Esophagus squamous epithelium (tissue), 5 donors: ENCODE results near the gene MAD1L1. TPM values are rescaled to one million over a fixed set of nuclear protein-coding genes. Genes with fewer than 3 reads are reported as not detected.

Source experiments
- DNase-seq: peaks from one replicate; lab custom pipeline; 2025; lab: John Stamatoyannopoulos, UW
- H3K27ac ChIP-seq, 4 donors: fragments of 200-600 bp; sonication (generic); one replicate each; pipeline ENCODE4 v1.5.1; 2016 to 2019; ENCODE audit warnings: mild to moderate bottlenecking in 1 of 4
- H3K27me3 ChIP-seq, 4 donors: fragments of 200-600 bp; sonication (generic); 1 replicate in 3 of 4; 2 replicates in 1 of 4; pipeline versions ENCODE4 v1.5.1 to v1.6.0; 2017 to 2021; ENCODE audit warnings: antibody characterized with exemption in 1 of 4
- H3K36me3 ChIP-seq, 3 donors: fragments of 200-600 bp; sonication (generic); one replicate each; pipeline ENCODE4 v1.5.1; 2016 to 2019
- H3K4me1 ChIP-seq, 3 donors: fragments of 200-600 bp; sonication (generic); one replicate each; pipeline ENCODE4 v1.5.1; 2017 to 2019
- H3K4me3 ChIP-seq, 4 donors: fragments of 200-600 bp; sonication (generic); 1 replicate in 3 of 4; 2 replicates in 1 of 4; pipeline ENCODE4 v1.5.1; 2016 to 2019; ENCODE audit warnings: mild to moderate bottlenecking in 2 of 4, moderate library complexity in 1 of 4
- H3K9me3 ChIP-seq, 3 donors: fragments of 200-600 bp; sonication (generic); one replicate each; pipeline ENCODE4 v1.5.1; 2016 to 2019
- POLR2A ChIP-seq, 4 donors: fragments of 450-650 bp; IDR thresholded peaks; one replicate each; pipeline ENCODE4 v1.6.1; 2017; ENCODE audit warnings: antibody characterized with exemption in 4 of 4, mild to moderate bottlenecking in 4 of 4, moderate library complexity in 3 of 4
- WGBS, 2 donors: methylation state at CpG; one replicate each; pipeline ENCODE4 v1.1.5; 2018; 5-methylcytosine and 5-hydroxymethylcytosine counted together
- intact Hi-C: fragments of 100-400 bp; cut with DNase I; formaldehyde crosslinking; loops from one replicate; pipeline ENCODE4 v1.15.0; 2022
- total RNA-seq, 4 donors: library from RNA; depleted of rRNA; stranded (reverse); fragments of >200 nt; gene quantifications; one replicate each; pipeline ENCODE4 v1.1.0, GENCODE V29; 2016
- TF ChIP-seq, protein P1 (sequence below), 6 experiments: fragments of 450-650 bp in 4 of 6; fragments of 200-600 bp in 2 of 6; sonication (generic) in 2 of 6; IDR thresholded peaks; one replicate each; pipeline ENCODE4 v1.5.1; 2016 to 2019; ENCODE audit warnings: antibody characterized with exemption in 6 of 6, mild to moderate bottlenecking in 4 of 6, moderate library complexity in 4 of 6
- donor health status: DM: yes; HTN: yes; CAD: no.

Gene MAD1L1
- total RNA-seq, 4 donors from 2014 or later, result 16.6 to 40.4 (median 30.2) TPM

DNA sequence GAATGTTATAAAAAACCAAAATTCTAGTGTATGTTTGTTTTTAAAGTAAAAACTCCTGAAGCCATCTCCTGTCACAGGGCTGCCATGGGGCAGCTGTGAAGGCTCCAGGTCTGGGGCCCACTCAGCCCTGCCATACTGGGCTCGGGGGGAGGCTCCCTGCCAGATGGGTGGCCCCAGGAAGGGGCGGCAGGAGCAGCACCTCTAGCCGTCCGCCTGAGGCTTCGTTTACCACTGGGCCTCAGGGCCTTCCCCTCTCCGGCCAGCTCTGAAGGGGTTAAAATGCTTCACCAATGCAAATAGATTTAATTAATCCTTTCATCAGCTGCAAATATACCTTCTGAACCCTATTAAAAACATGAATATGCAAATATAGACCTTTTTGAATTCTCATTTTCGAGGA, 423.7 kb downstream of the MAD1L1 start:
- peaks cover 8 to 31% (median 18%) of the 10 kb centered on the region in 3 donors for H3K4me1 ChIP-seq

DNA sequence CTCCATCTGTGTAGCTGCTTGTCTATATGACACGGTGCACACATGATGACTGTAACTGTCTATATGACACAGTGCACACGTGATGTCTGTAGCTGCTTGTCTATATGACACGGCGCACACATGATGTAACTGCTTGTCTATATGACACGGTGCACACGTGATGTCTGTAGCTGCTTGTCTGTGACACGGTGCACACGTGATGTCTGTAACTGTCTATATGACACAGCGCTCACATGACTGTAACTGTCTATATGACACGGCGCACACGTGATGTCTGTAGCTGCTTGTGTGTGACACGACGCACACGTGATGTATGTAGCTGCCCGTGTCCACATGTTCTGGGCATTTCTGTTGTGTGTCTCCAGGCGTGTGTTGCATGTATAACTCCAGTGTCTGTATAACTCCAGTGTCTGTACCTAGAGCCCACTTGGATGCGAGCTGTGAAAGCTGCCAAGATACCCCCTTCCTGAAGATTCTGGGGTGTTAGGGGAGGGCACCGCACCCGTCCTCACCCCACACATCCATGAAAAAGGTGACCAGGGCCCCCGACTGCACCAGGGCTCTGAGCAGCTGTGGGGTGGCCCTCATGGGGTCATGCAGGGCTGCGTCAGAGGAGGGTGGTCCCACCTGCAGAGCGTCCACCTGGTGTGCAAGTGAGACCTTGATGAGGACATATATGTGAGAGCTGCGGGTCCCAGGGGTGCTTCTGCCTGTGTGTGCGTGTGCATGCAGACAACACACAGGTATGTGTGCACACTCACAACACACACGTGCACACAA, 424.7 kb downstream of the MAD1L1 start:
- intact Hi-C loops, result no loop called here
- Histone ChIP-seq H3K4me1 (peaks cover 7 to 28% (median 18%) of the 10 kb centered on the region in 3 donors), H3K36me3 (no peaks in the 10 kb centered on the region), H3K9me3 (no peaks in the 10 kb centered on the region), H3K4me3 (no peak overlapping the region), H3K27ac (no peak overlapping the region), H3K27me3 (peaks cover 0 to 18% (median 0%) of the 10 kb centered on the region in 4 donors)
- DNase-seq, result no peak
- TF ChIP-seq, protein P1, sequence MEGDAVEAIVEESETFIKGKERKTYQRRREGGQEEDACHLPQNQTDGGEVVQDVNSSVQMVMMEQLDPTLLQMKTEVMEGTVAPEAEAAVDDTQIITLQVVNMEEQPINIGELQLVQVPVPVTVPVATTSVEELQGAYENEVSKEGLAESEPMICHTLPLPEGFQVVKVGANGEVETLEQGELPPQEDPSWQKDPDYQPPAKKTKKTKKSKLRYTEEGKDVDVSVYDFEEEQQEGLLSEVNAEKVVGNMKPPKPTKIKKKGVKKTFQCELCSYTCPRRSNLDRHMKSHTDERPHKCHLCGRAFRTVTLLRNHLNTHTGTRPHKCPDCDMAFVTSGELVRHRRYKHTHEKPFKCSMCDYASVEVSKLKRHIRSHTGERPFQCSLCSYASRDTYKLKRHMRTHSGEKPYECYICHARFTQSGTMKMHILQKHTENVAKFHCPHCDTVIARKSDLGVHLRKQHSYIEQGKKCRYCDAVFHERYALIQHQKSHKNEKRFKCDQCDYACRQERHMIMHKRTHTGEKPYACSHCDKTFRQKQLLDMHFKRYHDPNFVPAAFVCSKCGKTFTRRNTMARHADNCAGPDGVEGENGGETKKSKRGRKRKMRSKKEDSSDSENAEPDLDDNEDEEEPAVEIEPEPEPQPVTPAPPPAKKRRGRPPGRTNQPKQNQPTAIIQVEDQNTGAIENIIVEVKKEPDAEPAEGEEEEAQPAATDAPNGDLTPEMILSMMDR (IDR thresholded peaks at IDR 0.05), result no peak
- TF ChIP-seq POLR2A (IDR thresholded peaks at IDR 0.05), result no peak
- 84 to 88% methylated on average over 18 to 24 of the region's 26 CpGs for WGBS, 2 donors

More for the DNA sequence above, 423.7 kb downstream of the MAD1L1 start:
- Histone ChIP-seq H3K36me3 (peaks cover 0 to 4% (median 0%) of the 10 kb centered on the region in 3 donors), H3K4me3 (no peak overlapping the region), H3K9me3 (no peaks in the 10 kb centered on the region), H3K27me3 (peaks cover 0 to 18% (median 0%) of the 10 kb centered on the region in 4 donors), H3K27ac (no peak overlapping the region)
- intact Hi-C loops, result no loop called here
- no peak for DNase-seq
- no peak for TF ChIP-seq POLR2A (IDR thresholded peaks at IDR 0.05)
- TF ChIP-seq, protein P1 (IDR thresholded peaks at IDR 0.05), result no peak
- 80 to 87% methylated on average over 5 to 7 of the region's 7 CpGs for WGBS, 2 donors

DNA sequence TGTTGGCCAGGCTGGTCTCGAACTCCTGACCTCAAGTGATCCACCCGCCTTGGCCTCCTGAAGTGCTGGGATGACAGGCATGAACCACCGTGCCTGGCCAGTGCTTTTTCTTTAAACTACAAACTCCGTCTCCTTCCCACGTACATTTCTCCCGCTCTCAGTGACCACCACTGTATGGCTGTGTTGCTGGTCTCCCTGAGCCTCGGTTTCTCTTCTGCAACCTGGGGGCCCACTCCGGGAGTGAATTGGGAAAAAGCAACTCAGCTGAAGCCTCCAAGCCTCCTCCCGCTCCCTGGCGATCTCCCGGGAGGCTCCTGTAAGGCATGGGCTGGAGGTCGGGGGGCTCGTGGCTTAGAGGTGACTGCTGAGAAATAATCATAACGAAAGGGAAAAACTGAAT, 426.4 kb downstream of the MAD1L1 start:
- H3K4me1 ChIP-seq, result peaks cover 0 to 12% (median 5%) of the 10 kb centered on the region in 3 donors
- no peaks in the 10 kb centered on the region for H3K9me3 ChIP-seq
- H3K4me3 ChIP-seq, result no peak overlapping the region
- 79 to 83% methylated on average over 9 of the region's 14 CpGs for WGBS, 2 donors
- no peak overlapping the region for H3K27ac ChIP-seq
- no peak for TF ChIP-seq POLR2A (IDR thresholded peaks at IDR 0.05)
- TF ChIP-seq, protein P1 (IDR thresholded peaks at IDR 0.05), result no peak
- intact Hi-C loops, result no loop called here
- peaks cover 0 to 17% (median 0%) of the 10 kb centered on the region in 4 donors for H3K27me3 ChIP-seq
- no peaks in the 10 kb centered on the region for H3K36me3 ChIP-seq
- no peak for DNase-seq

DNA sequence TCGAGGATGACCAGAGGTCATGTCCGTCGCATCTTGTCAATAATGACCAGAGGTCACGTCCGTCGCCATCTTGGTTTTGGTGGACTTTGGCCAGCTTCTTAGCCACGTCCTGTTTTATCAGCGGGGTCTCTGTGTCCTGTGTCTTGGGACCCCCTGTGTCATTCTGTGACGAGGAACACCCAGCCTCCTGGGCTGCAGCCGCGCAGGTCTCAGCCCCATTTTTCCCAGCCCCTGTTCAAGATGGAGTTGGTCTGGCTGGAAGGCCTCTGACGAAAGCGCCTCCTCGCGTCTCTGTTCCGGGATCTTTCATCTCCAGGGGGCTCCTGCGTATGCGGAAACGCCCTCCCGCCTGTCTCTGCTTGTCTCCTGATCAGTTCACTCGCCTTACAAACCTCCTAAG, 428.4 kb downstream of the MAD1L1 start:
- no peak for DNase-seq
- WGBS, 2 donors, result 88 to 90% methylated on average over 21 of the region's 21 CpGs
- intact Hi-C loops, result no loop called here
- Histone ChIP-seq H3K27me3 (peaks cover 0 to 7% (median 0%) of the 10 kb centered on the region in 4 donors), H3K27ac (no peak overlapping the region), H3K9me3 (no peaks in the 10 kb centered on the region), H3K4me1 (no peaks in the 10 kb centered on the region), H3K36me3 (no peaks in the 10 kb centered on the region), H3K4me3 (no peak overlapping the region)
- TF ChIP-seq POLR2A (IDR thresholded peaks at IDR 0.05), result no peak
- TF ChIP-seq, protein P1 (IDR thresholded peaks at IDR 0.05), result no peak

DNA sequence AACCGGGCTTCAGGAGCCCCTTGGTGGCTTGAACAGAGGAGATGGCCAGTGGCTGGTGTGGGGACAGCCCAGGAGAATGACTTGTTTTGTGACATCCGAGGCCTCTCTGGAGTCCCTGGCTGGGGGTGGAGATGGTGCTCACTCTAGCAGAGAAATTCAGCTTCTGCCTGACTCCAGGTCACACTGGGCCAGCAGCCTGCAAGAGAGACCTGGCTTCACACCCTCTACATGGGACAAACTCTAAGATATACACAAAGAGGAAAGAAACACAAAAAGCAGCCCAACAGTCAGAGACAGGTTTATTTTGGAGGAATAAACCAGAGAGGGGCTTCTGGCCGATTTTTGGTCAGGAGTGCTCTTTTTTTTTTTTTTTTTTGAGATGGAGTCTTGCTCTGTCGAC, 429.8 kb downstream of the MAD1L1 start:
- no peak overlapping the region for H3K27ac ChIP-seq
- peaks cover 0 to 9% (median 0%) of the 10 kb centered on the region in 4 donors for H3K27me3 ChIP-seq
- no peaks in the 10 kb centered on the region for H3K36me3 ChIP-seq
- H3K9me3 ChIP-seq, result no peaks in the 10 kb centered on the region
- no peaks in the 10 kb centered on the region for H3K4me1 ChIP-seq
- no peak for DNase-seq
- no peak overlapping the region for H3K4me3 ChIP-seq
- TF ChIP-seq, protein P1 (IDR thresholded peaks at IDR 0.05), result no peak
- TF ChIP-seq POLR2A (IDR thresholded peaks at IDR 0.05), result no peak
- intact Hi-C loops, result no loop called here
- WGBS, 2 donors, result 41 to 49% methylated on average over 3 to 4 of the region's 4 CpGs
